ENCODE results near the gene RNF169. TPM values are rescaled to one million over a fixed set of nuclear protein-coding genes. Genes with fewer than 3 reads are reported as not detected.

Gene RNF169
- total RNA-seq, 6 donors from 2014 or later = 13.4 to 34.3 (median 22.8) TPM

DNA sequence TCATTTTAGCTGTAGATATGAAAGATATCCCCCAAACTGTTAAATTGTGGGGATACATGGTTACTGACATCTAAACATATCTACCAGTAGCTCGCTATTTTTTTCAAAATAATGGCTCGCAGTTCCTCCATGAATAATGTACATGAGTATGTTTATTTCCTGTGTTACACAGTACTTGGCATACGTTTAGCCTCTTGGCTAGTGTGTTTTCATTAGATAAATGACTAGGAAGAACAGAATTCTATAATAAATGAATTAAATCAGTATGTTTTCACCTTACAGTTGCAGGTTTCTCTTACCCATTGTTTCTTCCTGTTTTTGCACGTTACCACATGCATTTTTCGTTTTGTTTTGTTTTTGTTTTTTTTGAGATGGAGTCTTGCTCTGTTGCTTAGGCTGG lies 21.8 kb downstream of the RNF169 start:
- DNase-seq (no peak), ATAC-seq (ENCODE audit: low FRiP score in 2 of 2) (no peak)
- Histone ChIP-seq H3K27me3 (no peaks in the 10 kb centered on the region), H3K27ac (no peak overlapping the region), H3K4me3 (no peak overlapping the region), H3K4me1 (peaks cover 0 to 5% (median 2%) of the 10 kb centered on the region in 4 donors), H3K36me3 (no peaks in the 10 kb centered on the region), H3K9me3 (no peaks in the 10 kb centered on the region)
- TF ChIP-seq POLR2A (IDR thresholded peaks at IDR 0.05) = no peak
- TF ChIP-seq POLR2AphosphoS5 (IDR thresholded peaks at IDR 0.05) = no peak
- TF ChIP-seq EP300 (IDR thresholded peaks at IDR 0.05) = no peak
- 48 to 49% methylated on average over 5 of the region's 5 CpGs for WGBS, 2 donors

DNA sequence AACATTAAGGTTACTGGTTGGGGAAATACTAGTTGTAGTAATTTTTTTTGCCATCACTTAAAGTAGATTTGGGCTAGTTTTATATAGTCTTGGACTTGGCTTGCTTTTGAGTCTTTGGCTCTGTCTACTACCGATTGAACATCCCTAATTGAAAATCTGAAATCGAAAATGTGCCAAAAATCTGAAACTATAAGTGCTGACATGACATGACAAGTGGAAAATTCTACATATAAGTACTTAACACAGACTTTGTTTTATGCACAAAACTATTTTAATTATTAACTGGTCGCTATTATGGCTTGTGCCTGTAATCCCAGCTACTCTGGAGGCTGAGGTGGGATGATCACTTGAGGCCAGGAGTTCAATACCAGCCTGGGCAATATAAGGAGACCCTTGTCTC lies 22.5 kb downstream of the RNF169 start:
- DNase-seq (no peak), ATAC-seq (ENCODE audit: low FRiP score in 2 of 2) (no peak)
- H3K27me3 ChIP-seq = no peaks in the 10 kb centered on the region
- H3K27ac ChIP-seq = no peak overlapping the region
- TF ChIP-seq, protein P1, sequence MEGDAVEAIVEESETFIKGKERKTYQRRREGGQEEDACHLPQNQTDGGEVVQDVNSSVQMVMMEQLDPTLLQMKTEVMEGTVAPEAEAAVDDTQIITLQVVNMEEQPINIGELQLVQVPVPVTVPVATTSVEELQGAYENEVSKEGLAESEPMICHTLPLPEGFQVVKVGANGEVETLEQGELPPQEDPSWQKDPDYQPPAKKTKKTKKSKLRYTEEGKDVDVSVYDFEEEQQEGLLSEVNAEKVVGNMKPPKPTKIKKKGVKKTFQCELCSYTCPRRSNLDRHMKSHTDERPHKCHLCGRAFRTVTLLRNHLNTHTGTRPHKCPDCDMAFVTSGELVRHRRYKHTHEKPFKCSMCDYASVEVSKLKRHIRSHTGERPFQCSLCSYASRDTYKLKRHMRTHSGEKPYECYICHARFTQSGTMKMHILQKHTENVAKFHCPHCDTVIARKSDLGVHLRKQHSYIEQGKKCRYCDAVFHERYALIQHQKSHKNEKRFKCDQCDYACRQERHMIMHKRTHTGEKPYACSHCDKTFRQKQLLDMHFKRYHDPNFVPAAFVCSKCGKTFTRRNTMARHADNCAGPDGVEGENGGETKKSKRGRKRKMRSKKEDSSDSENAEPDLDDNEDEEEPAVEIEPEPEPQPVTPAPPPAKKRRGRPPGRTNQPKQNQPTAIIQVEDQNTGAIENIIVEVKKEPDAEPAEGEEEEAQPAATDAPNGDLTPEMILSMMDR (IDR thresholded peaks at IDR 0.05) = no peak
- TF ChIP-seq EP300 (IDR thresholded peaks at IDR 0.05) (no peak), POLR2AphosphoS5 (IDR thresholded peaks at IDR 0.05) (no peak)
- WGBS, 2 donors = 93 to 95% methylated on average over 3 of the region's 3 CpGs
- no peak overlapping the region for H3K4me3 ChIP-seq
- H3K4me1 ChIP-seq = peaks cover 0 to 5% (median 2%) of the 10 kb centered on the region in 4 donors
- no peaks in the 10 kb centered on the region for H3K9me3 ChIP-seq
- H3K36me3 ChIP-seq = no peaks in the 10 kb centered on the region

DNA sequence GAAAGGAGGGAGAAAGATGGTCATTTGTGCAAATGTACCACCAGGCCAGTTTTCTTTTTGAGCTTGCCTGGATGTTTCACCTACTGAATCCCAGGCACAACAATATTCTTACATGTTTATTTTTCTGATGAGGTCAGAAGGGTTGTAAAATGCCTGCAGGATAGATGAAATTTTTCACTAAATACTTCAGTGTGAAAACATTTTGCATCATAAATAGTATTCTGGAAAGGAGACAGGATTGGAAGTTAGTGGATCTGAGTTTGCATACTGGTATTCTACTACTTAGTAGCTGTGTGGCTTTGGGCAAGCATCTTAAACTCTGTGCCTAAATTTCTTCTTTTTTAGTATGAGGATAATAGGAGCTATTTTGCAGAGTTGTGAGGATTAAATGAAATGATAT lies 24.8 kb downstream of the RNF169 start:
- peaks cover 0 to 13% (median 4%) of the 10 kb centered on the region in 4 donors for H3K4me1 ChIP-seq
- no peak overlapping the region for H3K27ac ChIP-seq
- no peaks in the 10 kb centered on the region for H3K27me3 ChIP-seq
- TF ChIP-seq, protein P1 (IDR thresholded peaks at IDR 0.05) = no peak
- TF ChIP-seq POLR2A (IDR thresholded peaks at IDR 0.05) (no peak), EP300 (IDR thresholded peaks at IDR 0.05) (no peak), POLR2AphosphoS5 (IDR thresholded peaks at IDR 0.05) (no peak)
- no peak for ATAC-seq (ENCODE audit: low FRiP score in 2 of 2)
- no peak for DNase-seq
- no peaks in the 10 kb centered on the region for H3K36me3 ChIP-seq
- no peaks in the 10 kb centered on the region for H3K9me3 ChIP-seq
- no peak overlapping the region for H3K4me3 ChIP-seq

DNA sequence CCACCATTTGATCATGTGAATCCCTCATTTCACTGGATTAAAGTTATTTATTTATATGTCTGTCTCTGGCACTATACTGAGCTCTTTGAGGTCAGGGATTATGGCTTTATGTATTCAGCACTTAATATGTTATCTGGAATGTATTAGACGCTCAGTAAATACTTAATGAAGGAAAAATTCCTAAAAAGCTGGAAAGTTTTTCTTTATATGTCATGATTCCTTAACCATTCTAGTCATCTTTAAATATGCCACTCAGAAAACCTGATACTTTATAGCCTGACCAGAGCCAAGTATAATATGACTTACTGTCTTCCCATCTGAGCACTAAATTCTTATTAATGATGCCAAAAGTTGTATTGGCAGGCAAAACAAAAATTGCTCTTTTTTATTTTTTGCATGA lies 27.1 kb downstream of the RNF169 start:
- Histone ChIP-seq H3K9me3 (no peaks in the 10 kb centered on the region), H3K4me3 (no peak overlapping the region), H3K4me1 (peaks cover 0 to 13% (median 2%) of the 10 kb centered on the region in 4 donors), H3K36me3 (no peaks in the 10 kb centered on the region), H3K27me3 (no peaks in the 10 kb centered on the region), H3K27ac (no peak overlapping the region)
- ATAC-seq (ENCODE audit: low FRiP score in 2 of 2) (no peak), DNase-seq (no peak)
- TF ChIP-seq, protein P1 (IDR thresholded peaks at IDR 0.05) = no peak
- TF ChIP-seq EP300 (IDR thresholded peaks at IDR 0.05) (no peak), POLR2AphosphoS5 (IDR thresholded peaks at IDR 0.05) (no peak), POLR2A (IDR thresholded peaks at IDR 0.05) (no peak)
- 81 to 85% methylated on average over 1 of the region's 1 CpG for WGBS, 2 donors

DNA sequence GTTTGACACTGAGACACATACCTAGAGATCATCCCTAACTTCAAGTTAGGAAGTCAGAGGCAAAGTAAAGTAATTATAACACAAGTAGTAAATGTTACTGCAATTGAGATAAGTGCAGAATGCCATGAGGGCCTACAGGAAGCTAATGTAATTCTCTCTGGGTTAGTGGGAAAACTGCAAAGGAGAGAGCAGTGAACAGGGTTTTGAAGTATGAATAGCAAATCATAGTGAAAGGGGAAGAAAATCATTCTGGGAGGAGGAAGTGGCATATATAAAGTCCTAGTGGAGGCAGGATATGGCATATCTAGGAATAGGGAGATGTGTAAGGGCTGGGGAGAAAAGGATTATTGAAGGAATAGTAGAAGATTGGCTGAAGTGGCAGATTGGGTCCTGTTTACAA lies 27.9 kb downstream of the RNF169 start:
- TF ChIP-seq POLR2AphosphoS5 (IDR thresholded peaks at IDR 0.05) = no peak
- no peak for TF ChIP-seq POLR2A (IDR thresholded peaks at IDR 0.05)
- TF ChIP-seq EP300 (IDR thresholded peaks at IDR 0.05) = no peak
- TF ChIP-seq, protein P1 (IDR thresholded peaks at IDR 0.05) = no peak
- no peaks in the 10 kb centered on the region for H3K27me3 ChIP-seq
- H3K9me3 ChIP-seq = no peaks in the 10 kb centered on the region
- no peak overlapping the region for H3K27ac ChIP-seq
- H3K4me1 ChIP-seq = peaks cover 0 to 13% (median 2%) of the 10 kb centered on the region in 4 donors
- peak in 1 of 2 donors; percentile 51 for ATAC-seq (ENCODE audit: low FRiP score in 2 of 2)
- no peaks in the 10 kb centered on the region for H3K36me3 ChIP-seq
- no peak overlapping the region for H3K4me3 ChIP-seq
- DNase-seq = no peak
